HG03521 (cell line): ENCODE results near the gene FRY.

Source experiments
- ATAC-seq: cut with Tn5 transposase; IDR thresholded peaks from one replicate; pipeline ENCODE4 v1.9.1; 2021; ENCODE audit warnings: mild to moderate bottlenecking, moderate library complexity; ENCODE audit not compliant: unreplicated experiment

FRY gene

DNA sequence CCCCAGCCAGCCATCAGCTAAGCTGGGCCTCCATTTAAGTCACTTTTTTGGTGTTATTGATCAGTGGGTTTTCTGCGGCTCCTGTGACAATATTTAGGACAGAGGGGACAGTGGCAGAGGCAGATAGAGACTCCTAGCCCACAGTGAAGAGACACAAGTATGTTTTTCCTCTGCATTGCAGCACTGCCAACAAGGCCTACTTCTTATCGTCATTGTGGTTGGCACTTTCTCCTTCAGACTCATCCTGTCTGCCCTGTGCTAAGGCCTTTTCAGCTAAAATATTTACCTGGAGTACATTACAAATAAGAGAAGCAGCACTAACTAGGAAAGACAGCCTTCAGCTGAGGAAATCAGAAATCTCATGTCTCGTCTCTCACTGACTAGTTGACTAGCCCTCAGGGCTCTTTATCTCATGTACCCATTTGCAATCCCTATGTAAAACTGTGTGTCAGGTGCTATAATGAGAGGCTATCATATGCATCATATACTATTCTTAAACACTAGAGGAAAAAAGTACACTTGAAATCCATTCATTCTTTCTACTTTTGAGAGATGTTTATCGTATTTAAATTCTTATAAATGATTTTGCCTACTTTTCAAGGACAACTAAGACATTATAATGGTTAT is 221.4 kb downstream of the FRY start:
- no peak for ATAC-seq

DNA sequence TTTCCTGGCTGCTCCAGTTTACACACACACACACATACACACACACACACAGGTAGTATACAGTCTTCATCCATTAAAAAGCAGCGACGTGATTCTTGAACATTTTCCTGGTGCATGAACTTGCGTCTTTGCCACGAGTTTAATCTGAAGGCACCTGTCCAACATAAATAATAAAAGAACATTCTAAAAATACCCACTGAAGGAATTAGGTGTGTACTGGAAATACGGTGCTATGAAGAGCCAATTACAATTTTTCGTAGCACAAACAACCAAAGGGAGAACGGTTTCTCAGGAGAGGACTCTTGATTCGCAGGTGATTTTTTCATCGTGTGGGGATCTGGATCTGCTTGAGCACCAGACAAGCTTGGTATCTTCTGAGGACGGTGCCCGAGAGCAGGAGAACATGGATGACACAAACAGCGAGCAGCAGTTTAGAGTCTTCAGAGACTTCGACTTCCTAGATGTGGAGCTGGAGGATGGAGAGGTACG is 222.4 kb downstream of the FRY start:
- no peak for ATAC-seq

DNA sequence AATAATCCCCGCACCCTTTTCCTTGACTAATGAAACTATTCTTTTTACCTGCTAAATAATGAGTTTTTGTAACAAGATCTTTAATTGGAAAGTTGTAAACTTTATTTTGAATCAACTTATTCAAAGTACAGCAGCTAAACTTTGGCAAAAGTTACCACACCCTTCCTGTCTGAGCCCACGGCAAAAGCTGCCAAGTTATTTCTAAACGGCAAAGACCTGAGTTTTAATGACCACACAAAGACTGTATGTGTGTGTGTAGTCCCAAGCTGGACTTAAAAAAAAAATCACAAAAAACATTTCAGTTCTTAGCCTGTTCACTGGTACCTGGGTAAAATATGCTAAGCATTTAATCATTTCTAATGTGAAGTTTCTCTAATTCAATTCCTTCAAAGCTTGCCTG is 222.8 kb downstream of the FRY start:
- ATAC-seq, result no peak

- no peak for ATAC-seq
Measured at GRCh38 chr13:32254916-32255723, 223.5 kb downstream of the FRY start.

DNA sequence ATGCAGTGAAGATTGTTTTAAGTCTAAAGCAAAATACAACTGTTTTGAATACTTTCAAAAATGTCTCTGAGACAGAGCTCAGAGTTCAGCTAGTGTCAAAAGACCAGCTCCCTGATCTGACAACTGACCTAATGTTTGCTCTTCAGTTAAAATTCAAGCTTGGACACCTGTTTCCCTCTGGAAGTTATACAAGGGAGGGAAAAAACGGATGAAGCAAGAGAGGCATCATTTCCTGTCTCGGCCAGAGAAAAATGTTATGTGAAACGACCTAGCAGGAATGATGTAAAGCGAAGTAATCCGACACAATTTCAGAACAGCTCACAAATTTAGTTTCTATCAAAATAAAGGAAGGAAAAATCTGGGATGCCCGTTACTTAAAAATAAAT is 224.1 kb downstream of the FRY start:
- no peak for ATAC-seq

DNA sequence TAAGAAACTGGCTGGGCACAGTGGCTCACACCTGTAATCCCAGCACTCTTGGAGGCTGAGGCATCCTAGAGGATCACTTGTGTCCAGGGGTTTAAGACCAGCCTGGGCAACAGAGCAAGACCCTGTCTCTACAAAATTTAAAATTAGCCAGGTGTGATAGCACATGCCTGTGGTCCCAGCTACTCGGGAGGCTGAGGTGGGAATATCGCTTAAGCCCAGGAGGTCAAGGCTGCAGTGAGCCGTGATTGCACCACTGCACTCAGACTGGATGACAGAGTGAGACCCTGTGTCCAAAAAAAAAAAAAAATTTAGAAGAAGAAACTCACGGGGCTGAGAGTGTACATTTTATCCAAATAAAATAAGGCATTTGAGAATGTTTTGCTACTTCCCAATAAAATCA is 224.7 kb downstream of the FRY start:
- ATAC-seq, result no peak

GRCh38 chr13:32257649-32258048 is 226.1 kb downstream of the FRY start:
- ATAC-seq, result no peak

- ATAC-seq, result no peak
Measured at GRCh38 chr13:32259116-32259515, 227.5 kb downstream of the FRY start.

GRCh38 chr13:32261567-32261966 is 230.0 kb downstream of the FRY start:
- no peak for ATAC-seq

DNA sequence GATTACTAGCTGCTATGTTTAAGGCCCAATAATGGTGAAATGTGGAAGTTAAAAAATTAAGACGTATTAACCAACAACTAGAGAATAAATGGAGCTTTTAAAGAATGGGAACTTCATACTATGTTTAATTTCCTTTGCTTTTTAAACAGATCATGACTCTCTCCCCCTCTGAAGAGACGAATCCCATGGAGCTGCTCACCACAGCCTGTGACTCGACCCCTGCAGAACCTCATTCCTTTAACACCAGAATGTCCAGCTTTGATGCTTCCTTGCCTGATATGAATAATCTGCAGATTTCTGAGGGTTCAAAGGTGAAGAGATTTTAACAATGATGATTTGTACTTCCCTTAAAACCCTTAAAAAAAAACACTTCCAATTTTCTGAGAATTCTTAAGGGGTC is 230.6 kb downstream of the FRY start:
- no peak for ATAC-seq

DNA sequence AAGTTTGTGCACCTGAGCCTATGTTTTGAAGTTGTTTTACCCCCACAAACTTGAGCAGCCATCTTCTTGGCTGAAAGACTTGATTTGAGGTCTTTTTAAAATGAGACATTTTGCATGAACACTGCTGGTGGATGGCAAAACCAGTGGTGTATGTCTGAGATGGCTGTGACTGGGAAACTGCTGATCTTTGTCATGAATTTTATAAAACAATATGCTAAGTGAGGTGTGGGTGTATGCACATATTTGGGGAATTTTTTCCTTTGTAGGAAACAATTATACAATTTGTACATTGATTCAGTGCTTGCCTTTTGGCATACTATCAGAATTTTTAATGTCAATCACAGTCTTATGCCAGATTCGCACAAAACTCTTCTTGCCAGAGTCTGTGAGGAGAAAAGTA is 231.0 kb downstream of the FRY start:
- ATAC-seq, result no peak

- ATAC-seq, result no peak
Measured at GRCh38 chr13:32264407-32264806, 232.8 kb downstream of the FRY start.

GRCh38 chr13:32265726-32266125 is 234.2 kb downstream of the FRY start:
- ATAC-seq, result no peak

DNA sequence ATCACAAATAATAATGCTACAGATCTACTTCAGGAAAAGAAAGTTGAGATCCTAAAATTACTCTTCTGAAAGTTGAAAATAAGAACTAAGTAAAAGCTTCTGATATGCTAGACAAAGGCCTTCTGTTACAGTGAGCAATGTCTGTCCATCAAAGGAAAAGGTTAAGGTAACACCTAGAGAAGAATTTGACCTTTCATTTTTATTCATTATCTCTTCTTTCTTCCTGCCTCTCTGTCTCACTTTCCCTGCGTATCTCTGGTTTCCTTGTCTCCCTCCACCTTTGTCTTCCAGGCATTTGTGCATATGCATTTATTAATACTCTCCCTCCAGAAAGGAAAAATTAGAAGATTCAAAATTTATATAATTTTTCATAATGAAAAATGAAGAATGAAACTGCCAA is 234.6 kb downstream of the FRY start:
- no peak for ATAC-seq

DNA sequence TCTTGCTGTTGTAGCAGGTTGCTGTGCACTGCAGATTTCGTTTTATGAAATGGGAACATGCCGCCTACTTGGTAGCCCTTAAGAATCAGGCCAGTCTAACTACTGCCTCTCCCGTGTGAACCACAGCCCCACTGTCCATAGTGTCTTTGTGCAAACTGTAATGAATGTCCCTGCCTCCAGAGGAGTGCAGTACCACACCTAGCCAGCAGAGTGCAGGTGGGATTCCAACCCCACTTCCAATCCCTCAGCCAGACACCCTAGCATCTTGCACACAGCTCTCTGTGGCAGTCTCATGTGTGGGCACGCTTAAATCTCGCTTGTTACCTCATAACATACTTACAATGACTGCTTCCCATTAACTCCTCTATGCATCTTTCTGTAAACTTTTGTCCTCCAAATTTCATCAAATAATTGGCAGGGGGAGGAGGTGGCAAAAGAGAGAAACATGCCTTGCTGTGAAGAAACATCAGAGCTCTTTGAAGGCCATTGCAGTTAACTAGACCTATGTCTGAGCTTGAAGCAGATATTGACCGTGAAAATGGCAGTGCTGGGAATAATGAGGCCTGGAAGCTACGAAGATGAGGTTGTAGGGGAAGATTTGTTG is 236.4 kb downstream of the FRY start:
- peak; percentile 77 for ATAC-seq

DNA sequence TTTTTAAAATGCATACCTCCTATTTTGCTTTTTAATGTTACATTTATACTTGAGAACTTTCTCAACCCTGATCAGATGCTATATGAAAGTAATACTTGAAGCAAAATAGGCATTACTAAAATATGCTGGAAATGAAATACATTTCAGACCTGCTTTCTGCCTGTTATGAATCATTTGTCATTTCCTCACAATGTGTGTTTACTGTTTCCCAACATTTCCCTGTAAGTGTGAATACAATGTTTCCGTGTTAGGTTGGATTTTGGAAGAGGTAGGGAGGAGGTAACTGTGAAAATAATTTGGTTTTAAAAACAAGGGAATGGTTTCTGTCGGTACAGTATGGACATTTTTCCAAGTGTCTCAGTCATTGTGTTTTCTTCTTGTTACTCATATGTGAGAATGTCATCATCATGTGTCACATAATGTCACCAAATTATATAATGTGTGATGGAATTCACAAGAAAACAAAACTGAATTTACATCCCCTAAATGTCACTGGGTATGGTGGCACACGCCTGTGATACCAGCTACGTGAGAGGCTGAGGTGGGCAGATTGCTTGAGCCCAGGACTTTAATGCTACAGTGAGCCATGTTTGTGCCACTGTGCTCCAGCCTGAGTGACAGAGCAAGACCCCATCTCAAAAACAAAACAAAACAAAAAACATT is 240.6 kb downstream of the FRY start:
- no peak for ATAC-seq

DNA sequence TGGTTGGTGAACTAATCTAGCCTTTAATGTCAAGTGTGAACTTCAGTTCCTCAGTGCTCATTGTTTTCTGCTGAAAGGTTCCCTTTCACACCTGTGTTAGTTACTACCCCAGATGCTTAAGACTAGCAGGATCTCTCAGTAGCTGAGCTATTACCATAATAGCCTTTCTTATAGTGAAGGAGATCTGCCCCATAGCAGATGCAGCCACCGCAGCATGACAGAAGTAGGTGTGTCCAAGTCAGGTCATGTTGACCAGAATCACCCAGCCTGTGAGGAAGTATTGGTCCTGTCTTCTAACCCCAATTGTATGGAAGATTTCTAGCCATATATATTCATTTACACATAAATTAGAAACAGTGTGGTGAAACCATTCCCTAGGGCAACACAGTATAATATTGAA is 246.3 kb downstream of the FRY start:
- no peak for ATAC-seq

DNA sequence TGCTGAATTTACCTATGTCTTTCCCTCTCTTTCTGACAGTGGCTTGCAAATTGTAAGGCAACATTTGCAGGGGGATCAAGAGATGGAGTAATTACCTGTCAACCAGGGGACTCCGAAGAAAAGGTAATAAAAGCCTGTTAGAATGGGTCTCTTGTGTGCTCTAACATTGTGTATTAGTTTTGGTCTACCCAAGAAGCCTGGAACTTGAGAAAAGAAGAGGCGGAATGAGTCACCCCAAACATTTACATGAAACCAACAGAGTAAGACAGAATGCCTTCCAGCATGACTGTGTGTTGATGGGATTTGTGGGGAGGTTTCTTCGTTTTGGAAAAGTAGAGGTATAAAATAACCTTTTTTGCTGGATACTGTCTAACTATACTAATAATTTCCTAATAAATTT is 246.9 kb downstream of the FRY start:
- ATAC-seq, result no peak

DNA sequence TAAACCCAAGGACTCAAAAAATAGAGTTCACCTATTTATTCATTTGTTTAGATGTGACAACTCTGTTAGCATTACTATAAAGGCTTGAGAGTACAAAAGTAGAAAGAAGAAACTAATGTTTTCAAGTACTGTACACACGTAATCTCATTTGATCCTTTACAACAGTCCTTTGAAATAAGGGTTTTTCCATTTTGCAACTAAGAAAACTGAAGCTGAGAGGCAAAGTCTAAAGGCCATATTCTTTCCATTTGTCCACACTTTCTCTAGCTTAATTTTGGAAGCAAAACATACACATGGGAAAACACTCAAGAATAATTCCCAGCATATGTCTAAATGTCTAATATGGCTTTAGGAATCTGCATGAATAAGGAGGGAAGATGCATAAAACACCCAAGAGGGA is 249.5 kb downstream of the FRY start:
- no peak for ATAC-seq

GRCh38 chr13:32282096-32282711 is 250.6 kb downstream of the FRY start:
- no peak for ATAC-seq

DNA sequence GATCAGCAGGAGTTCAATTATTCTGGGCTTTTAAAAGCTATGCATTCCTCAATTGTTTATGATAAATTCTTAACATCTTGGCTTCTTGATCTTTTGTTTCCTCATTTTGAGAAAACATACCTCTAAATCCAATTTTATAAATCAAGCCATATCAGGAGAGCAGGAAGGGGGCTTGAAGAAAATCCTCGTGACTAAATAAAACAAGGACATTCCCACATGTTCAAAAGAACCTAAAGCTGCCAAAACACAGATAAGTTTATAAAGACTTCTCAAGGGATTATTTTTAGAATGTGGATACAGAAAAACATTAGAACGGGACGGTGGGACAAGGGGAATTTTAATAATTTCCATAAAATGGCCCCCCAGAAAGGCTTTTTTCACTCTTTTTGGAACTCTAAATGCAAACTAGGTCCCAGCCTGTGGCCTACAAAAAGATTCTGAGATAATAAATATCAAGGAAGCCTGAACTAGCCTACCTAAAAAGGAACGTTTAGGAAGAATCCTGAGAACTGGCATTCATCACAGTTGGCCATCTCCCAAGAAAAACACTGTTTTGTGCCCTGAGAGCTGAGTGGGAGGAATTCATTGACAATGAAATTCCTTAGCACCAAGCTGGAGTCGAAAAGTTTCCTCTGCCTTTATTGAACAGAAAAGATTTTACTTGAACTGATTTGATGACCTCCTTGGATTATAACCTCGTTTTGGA is 253.5 kb downstream of the FRY start:
- no peak for ATAC-seq
